Mesenteric fat pad (tissue), 1 donor: ENCODE measurements around the gene TRIM7. TPM values are rescaled to one million over a fixed set of nuclear protein-coding genes. Genes with fewer than 3 reads are reported as not detected.
"Not testable (repeated sequence)": the region's sequence is repeated elsewhere in the genome, so short reads cannot be mapped to it uniquely, and the experiment has no call there.

ENCODE experiments used
- DNase-seq: peaks from one replicate; pipeline ENCODE4 v3.0.0-alpha.2; 2020; ENCODE audit warnings: low spot score
- microRNA-seq: library from miRNA; unstranded; fragments of <30 nt; microRNA quantifications from one replicate; pipeline ENCODE4 v1.2.0, GENCODE V29; 2020; ENCODE audit warnings: borderline number of aligned reads
- total RNA-seq: library from RNA; stranded (reverse); fragmentation: NEBNext Ultra II Directional; extraction: Animal tissue kit (Norgen Biotek cat#: 25700); gene quantifications from one replicate; pipeline ENCODE4 v1.2.1, GENCODE V29; 2021
- donor health status: DM: yes; HTN: yes; CAD: no.

The TRIM7 gene
- total RNA-seq, 1 donor from 2014 or later = 3.0 TPM

- no peak for DNase-seq
Observed at GRCh38 chr5:181156758-181157157, 48.2 kb downstream of the TRIM7 start.

GRCh38 chr5:181153814-181154213, 51.2 kb downstream of the TRIM7 start:
- no peak for DNase-seq

GRCh38 chr5:181152406-181152805, 52.6 kb downstream of the TRIM7 start:
- no peak for DNase-seq

GRCh38 chr5:181151146-181151545, 53.9 kb downstream of the TRIM7 start:
- no peak for DNase-seq

GRCh38 chr5:181149806-181150733, 54.9 kb downstream of the TRIM7 start:
- DNase-seq = no peak

- DNase-seq = no peak
Observed at GRCh38 chr5:181149355-181149754, 55.6 kb downstream of the TRIM7 start.

GRCh38 chr5:181146927-181147636, 57.9 kb downstream of the TRIM7 start, which contains the start of gene OR2V2:
TSS of gene OR2V2 (plus strand) at chr5:181147586. CDS start at chr5:181154943, 7,357 bp downstream.
- DNase-seq = not testable (repeated sequence)

- no peak for DNase-seq
Observed at GRCh38 chr5:181145133-181145532, 59.9 kb downstream of the TRIM7 start.

Small RNA genes lying within 50 kb of the gene (microRNA-seq; reads per million reads assigned to microRNA genes)
- gene MIR4638 = not detected

Other genes with a start within 250 kb of the TRIM7 start
- gene BTNL3, start 216.3 kb downstream of the TRIM7 start, total RNA-seq = 0.29 TPM
- gene BTNL9, start 164.9 kb downstream of the TRIM7 start, total RNA-seq = 407 TPM
- not detected for gene OR2V1, start 74.0 kb downstream of the TRIM7 start, total RNA-seq
- not detected for gene OR2V2, start 57.6 kb downstream of the TRIM7 start, total RNA-seq
- 22.1 TPM for gene TRIM41, start 18.1 kb upstream of the TRIM7 start, total RNA-seq
- 1,262 TPM for gene RACK1, start 38.7 kb upstream of the TRIM7 start, total RNA-seq
- 9.5 TPM for gene TRIM52, start 55.9 kb upstream of the TRIM7 start, total RNA-seq
- gene OR4F3, start 162.1 kb upstream of the TRIM7 start, total RNA-seq = not detected